ENCODE data around the gene ADGRD2.

GRCh38 chr9:124477211-124477647, 27.0 kb downstream of the ADGRD2 start:
- TF ChIP-seq, protein P1, sequence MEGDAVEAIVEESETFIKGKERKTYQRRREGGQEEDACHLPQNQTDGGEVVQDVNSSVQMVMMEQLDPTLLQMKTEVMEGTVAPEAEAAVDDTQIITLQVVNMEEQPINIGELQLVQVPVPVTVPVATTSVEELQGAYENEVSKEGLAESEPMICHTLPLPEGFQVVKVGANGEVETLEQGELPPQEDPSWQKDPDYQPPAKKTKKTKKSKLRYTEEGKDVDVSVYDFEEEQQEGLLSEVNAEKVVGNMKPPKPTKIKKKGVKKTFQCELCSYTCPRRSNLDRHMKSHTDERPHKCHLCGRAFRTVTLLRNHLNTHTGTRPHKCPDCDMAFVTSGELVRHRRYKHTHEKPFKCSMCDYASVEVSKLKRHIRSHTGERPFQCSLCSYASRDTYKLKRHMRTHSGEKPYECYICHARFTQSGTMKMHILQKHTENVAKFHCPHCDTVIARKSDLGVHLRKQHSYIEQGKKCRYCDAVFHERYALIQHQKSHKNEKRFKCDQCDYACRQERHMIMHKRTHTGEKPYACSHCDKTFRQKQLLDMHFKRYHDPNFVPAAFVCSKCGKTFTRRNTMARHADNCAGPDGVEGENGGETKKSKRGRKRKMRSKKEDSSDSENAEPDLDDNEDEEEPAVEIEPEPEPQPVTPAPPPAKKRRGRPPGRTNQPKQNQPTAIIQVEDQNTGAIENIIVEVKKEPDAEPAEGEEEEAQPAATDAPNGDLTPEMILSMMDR (IDR thresholded peaks at IDR 0.05) = no peak
- no peak for TF ChIP-seq POLR2A (IDR thresholded peaks at IDR 0.05)

All from Peyer's patch (tissue), 4 donors.